HepG2 (cell line): ENCODE measurements around the gene CFAP300. TPM values are rescaled to one million over a fixed set of nuclear protein-coding genes. Genes with fewer than 3 reads are reported as not detected.

ENCODE experiments used
- ATF3 ChIP-seq: sonication (generic); formaldehyde crosslinking; IDR thresholded peaks from 2 replicates; pipeline ENCODE4 v1.4.0; 2020; ENCODE audit warnings: missing genetic modification reagents
- BCL6 ChIP-seq: IDR thresholded peaks from 2 replicates; pipeline ENCODE4 v1.6.1; 2016; ENCODE audit warnings: missing genetic modification reagents, missing compliant biosample characterization
- HES4 ChIP-seq: sonication (generic); formaldehyde crosslinking; IDR thresholded peaks from 2 replicates; pipeline ENCODE4 v1.9.0; 2021; ENCODE audit warnings: mild to moderate bottlenecking, missing genetic modification reagents, borderline replicate concordance
- ISX ChIP-seq: sonication (generic); formaldehyde crosslinking; conservative IDR thresholded peaks from 2 replicates; pipeline ENCODE4 v1.5.0; 2020; ENCODE audit warnings: missing genetic modification reagents
- MXI1 ChIP-seq: IDR thresholded peaks from 3 replicates; pipeline ENCODE4 v1.6.1; 2012; ENCODE audit warnings: low read depth, low read length, inconsistent platforms, borderline replicate concordance
- MYC ChIP-seq: sonication (generic); formaldehyde crosslinking; IDR thresholded peaks from 2 replicates; pipeline ENCODE4 v1.9.0; 2021; ENCODE audit warnings: missing genetic modification reagents, borderline replicate concordance
- NBN ChIP-seq: fragments of 450-650 bp; conservative IDR thresholded peaks from 2 replicates; pipeline ENCODE4 v1.6.1; 2017
- NONO ChIP-seq, 2 experiments: fragments of 450-650 bp in 1 of 2; sonication (generic) in 1 of 2; formaldehyde crosslinking in 1 of 2; IDR thresholded peaks in 1 of 2; conservative IDR thresholded peaks in 1 of 2; 2 replicates each; pipeline versions ENCODE4 v1.6.1 to v1.8.0; 2017 to 2022; ENCODE audit warnings: mild to moderate bottlenecking in 1 of 2, missing genetic modification reagents in 1 of 2, moderate library complexity in 1 of 2
- RARA ChIP-seq: IDR thresholded peaks from 2 replicates; pipeline ENCODE4 v1.6.1; 2016; ENCODE audit warnings: missing genetic modification reagents, missing compliant biosample characterization
- SKI ChIP-seq: fragments of 450-650 bp; IDR thresholded peaks from one replicate; pipeline ENCODE4 v1.6.1; 2018; ENCODE audit warnings: mild to moderate bottlenecking; ENCODE audit not compliant: partially characterized antibody
- ZNF274 ChIP-seq: sonication (generic); formaldehyde crosslinking; IDR thresholded peaks from 2 replicates; pipeline ENCODE4 v1.5.1; 2020; ENCODE audit warnings: mild to moderate bottlenecking, missing genetic modification reagents
- ZNF7 ChIP-seq: IDR thresholded peaks from 2 replicates; pipeline ENCODE4 v1.6.1; 2016; ENCODE audit warnings: missing biosample characterization, missing genetic modification reagents
- ZNF777 ChIP-seq: sonication (generic); formaldehyde crosslinking; IDR thresholded peaks from 2 replicates; pipeline ENCODE4 v1.4.0; 2020; ENCODE audit warnings: missing genetic modification reagents
- ZNF841 ChIP-seq: sonication (generic); formaldehyde crosslinking; IDR thresholded peaks from 2 replicates; pipeline ENCODE4 v1.8.1; 2023; ENCODE audit warnings: missing genetic modification reagents, borderline replicate concordance
- ZNF850 ChIP-seq: sonication (generic); formaldehyde crosslinking; conservative IDR thresholded peaks from 2 replicates; pipeline ENCODE4 v1.9.0; 2021; ENCODE audit warnings: mild to moderate bottlenecking, missing genetic modification reagents
- polyA plus RNA-seq, 8 experiments: library from polyadenylated mRNA; depleted of rRNA in 3 of 8; stranded (reverse) in 7 of 8; unstranded in 1 of 8; fragments of >200 nt; fragmentation: Illumina TruSeq in 4 of 8; extraction: Trizol in 4 of 8; gene quantifications; 2 replicates each; pipeline versions ENCODE4 v1.2.1 to v1.2.3, GENCODE V29; 2011 to 2016; ENCODE audit warnings: low read depth in 4 of 8, missing spikeins in 1 of 8, mixed read lengths in 1 of 8; ENCODE audit not compliant: insufficient read depth in 1 of 8
- total RNA-seq, 5 experiments: library from RNA; depleted of rRNA; stranded (reverse); fragments of >200 nt; fragmentation: Illumina TruSeq; extraction: Trizol; gene quantifications; 2 replicates each; pipeline ENCODE4 v1.2.3, GENCODE V29; 2016; ENCODE audit warnings: low read depth in 1 of 5
- TF ChIP-seq, protein P1 (sequence below): sonication (generic); formaldehyde crosslinking; IDR thresholded peaks from 2 replicates; pipeline ENCODE4 v1.5.1; 2020; ENCODE audit warnings: mild to moderate bottlenecking, moderate library complexity, missing genetic modification reagents
- TF ChIP-seq, protein P2 (sequence below): sonication (generic); formaldehyde crosslinking; IDR thresholded peaks from 2 replicates; pipeline ENCODE4 v1.4.0; 2020; ENCODE audit warnings: missing genetic modification reagents
- TF ChIP-seq, protein P3 (sequence below): sonication (generic); formaldehyde crosslinking; conservative IDR thresholded peaks from 2 replicates; pipeline ENCODE4 v1.4.0; 2020; ENCODE audit warnings: missing genetic modification reagents
- TF ChIP-seq, protein P4 (sequence below): sonication (generic); formaldehyde crosslinking; IDR thresholded peaks from 2 replicates; pipeline ENCODE4 v1.9.0; 2021; ENCODE audit warnings: missing genetic modification reagents, borderline replicate concordance
- TF ChIP-seq, protein P5 (sequence below): sonication (generic); formaldehyde crosslinking; IDR thresholded peaks from 2 replicates; pipeline ENCODE4 v1.4.0; 2020; ENCODE audit warnings: missing genetic modification reagents

CFAP300 gene
- total and polyA plus RNA-seq, 2 of the 13 experiments (the other 11 are each of a cell fraction or from before 2014, with no cell fraction given), result not detected

DNA sequence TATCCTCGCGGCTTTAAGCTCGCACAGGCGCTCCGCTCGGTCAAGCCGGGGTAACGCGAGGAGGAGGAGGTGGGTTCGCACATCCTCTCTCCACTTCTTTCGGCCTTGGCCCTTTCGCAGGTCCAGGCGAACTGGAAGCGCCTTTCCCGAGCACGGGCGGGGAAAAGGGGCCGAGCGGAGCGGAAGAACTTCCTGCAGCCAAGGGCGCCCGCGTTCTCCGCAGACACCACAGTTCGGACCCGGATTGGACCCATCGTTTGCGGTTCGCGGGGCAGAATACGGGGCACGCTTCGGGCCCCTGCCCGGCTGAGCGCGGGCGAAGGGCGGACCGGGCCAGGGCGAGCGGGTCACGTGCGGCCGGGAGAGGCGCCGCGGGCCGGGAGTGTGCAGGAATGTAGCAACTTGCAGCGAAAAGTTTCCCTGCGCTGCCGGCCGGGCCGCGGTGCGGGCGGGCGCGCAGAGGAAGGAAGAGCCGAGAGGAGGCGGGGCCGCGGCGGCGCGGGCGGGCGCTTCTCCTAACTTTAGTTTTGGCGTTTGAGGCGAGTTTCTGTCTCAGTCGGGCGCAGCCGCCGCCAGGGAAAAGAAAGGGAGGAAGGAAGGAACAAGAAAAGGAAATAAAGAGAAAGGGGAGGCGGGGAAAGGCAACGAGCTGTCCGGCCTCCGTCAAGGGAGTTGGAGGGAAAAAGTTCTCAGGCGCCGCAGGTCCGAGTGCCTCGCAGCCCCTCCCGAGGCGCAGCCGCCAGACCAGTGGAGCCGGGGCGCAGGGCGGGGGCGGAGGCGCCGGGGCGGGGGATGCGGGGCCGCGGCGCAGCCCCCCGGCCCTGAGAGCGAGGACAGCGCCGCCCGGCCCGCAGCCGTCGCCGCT, 62.9 kb downstream of the CFAP300 start, which contains the start of gene YAP1 (continued):
- TF ChIP-seq ZNF850, result 0 out of 2 replicates have a peak, but pooled peaks have one; percentile 50
- TF ChIP-seq, protein P1, sequence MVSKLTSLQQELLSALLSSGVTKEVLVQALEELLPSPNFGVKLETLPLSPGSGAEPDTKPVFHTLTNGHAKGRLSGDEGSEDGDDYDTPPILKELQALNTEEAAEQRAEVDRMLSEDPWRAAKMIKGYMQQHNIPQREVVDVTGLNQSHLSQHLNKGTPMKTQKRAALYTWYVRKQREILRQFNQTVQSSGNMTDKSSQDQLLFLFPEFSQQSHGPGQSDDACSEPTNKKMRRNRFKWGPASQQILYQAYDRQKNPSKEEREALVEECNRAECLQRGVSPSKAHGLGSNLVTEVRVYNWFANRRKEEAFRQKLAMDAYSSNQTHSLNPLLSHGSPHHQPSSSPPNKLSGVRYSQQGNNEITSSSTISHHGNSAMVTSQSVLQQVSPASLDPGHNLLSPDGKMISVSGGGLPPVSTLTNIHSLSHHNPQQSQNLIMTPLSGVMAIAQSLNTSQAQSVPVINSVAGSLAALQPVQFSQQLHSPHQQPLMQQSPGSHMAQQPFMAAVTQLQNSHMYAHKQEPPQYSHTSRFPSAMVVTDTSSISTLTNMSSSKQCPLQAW (CRISPR knock-in tag), result peak; percentile 52; the same call in 1 of the 2 replicates
- peak; percentile 88 for TF ChIP-seq ZNF841 (CRISPR knock-in tag)
- TF ChIP-seq NONO (IDR thresholded peaks at IDR 0.05), result no peak
- TF ChIP-seq NONO (CRISPR knock-in tag; conservative IDR thresholded peaks at IDR 0.05), result peak; percentile 81
- peak; percentile 81 for TF ChIP-seq SKI
- peak; percentile 69; the same call in 1 of the 2 replicates for TF ChIP-seq BCL6 (CRISPR knock-in tag)
- TF ChIP-seq ZNF274 (CRISPR knock-in tag), result peak; percentile 72
- TF ChIP-seq ZNF7 (CRISPR knock-in tag), result no peak
- TF ChIP-seq, protein P2, sequence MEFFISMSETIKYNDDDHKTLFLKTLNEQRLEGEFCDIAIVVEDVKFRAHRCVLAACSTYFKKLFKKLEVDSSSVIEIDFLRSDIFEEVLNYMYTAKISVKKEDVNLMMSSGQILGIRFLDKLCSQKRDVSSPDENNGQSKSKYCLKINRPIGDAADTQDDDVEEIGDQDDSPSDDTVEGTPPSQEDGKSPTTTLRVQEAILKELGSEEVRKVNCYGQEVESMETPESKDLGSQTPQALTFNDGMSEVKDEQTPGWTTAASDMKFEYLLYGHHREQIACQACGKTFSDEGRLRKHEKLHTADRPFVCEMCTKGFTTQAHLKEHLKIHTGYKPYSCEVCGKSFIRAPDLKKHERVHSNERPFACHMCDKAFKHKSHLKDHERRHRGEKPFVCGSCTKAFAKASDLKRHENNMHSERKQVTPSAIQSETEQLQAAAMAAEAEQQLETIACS (CRISPR knock-in tag), result peak; percentile 79
- TF ChIP-seq ZNF777 (CRISPR knock-in tag), result peak; percentile 53
- peak; percentile 20; the same call in 1 of the 2 replicates for TF ChIP-seq RARA (CRISPR knock-in tag)
- TF ChIP-seq NBN, result no peak
- TF ChIP-seq, protein P3, sequence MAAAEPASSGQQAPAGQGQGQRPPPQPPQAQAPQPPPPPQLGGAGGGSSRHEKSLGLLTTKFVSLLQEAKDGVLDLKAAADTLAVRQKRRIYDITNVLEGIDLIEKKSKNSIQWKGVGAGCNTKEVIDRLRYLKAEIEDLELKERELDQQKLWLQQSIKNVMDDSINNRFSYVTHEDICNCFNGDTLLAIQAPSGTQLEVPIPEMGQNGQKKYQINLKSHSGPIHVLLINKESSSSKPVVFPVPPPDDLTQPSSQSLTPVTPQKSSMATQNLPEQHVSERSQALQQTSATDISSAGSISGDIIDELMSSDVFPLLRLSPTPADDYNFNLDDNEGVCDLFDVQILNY (CRISPR knock-in tag), result no peak; the same call in 1 of the 2 replicates
- peak; percentile 83 for TF ChIP-seq MYC
- TF ChIP-seq MXI1, result peak; percentile 42; the same call in 1 of the 3 replicates
- TF ChIP-seq HES4, result 0 out of 2 replicates have a peak, but pooled peaks have one; percentile 54
- TF ChIP-seq, protein P4, sequence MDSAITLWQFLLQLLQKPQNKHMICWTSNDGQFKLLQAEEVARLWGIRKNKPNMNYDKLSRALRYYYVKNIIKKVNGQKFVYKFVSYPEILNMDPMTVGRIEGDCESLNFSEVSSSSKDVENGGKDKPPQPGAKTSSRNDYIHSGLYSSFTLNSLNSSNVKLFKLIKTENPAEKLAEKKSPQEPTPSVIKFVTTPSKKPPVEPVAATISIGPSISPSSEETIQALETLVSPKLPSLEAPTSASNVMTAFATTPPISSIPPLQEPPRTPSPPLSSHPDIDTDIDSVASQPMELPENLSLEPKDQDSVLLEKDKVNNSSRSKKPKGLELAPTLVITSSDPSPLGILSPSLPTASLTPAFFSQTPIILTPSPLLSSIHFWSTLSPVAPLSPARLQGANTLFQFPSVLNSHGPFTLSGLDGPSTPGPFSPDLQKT (CRISPR knock-in tag), result 0 out of 2 replicates have a peak, but pooled peaks have one; percentile 28
- TF ChIP-seq, protein P5, sequence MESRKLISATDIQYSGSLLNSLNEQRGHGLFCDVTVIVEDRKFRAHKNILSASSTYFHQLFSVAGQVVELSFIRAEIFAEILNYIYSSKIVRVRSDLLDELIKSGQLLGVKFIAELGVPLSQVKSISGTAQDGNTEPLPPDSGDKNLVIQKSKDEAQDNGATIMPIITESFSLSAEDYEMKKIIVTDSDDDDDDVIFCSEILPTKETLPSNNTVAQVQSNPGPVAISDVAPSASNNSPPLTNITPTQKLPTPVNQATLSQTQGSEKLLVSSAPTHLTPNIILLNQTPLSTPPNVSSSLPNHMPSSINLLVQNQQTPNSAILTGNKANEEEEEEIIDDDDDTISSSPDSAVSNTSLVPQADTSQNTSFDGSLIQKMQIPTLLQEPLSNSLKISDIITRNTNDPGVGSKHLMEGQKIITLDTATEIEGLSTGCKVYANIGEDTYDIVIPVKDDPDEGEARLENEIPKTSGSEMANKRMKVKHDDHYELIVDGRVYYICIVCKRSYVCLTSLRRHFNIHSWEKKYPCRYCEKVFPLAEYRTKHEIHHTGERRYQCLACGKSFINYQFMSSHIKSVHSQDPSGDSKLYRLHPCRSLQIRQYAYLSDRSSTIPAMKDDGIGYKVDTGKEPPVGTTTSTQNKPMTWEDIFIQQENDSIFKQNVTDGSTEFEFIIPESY (CRISPR knock-in tag), result peak; percentile 23; the same call in 1 of the 2 replicates
- TF ChIP-seq ISX, result peak; percentile 81; the same call in 1 of the 2 replicates
- TF ChIP-seq ATF3 (CRISPR knock-in tag), result peak; percentile 36; the same call in 1 of the 2 replicates
